GM23248 (cell line): Measurements from ENCODE around the gene KRT79.

ENCODE experiments used
- EZH2 ChIP-seq: fragments of 200-600 bp; sonication (generic); IDR thresholded peaks from 2 replicates; pipeline ENCODE4 v1.6.1; 2018; ENCODE audit warnings: antibody characterized with exemption, mild to moderate bottlenecking; ENCODE audit not compliant: insufficient read depth, poor library complexity, severe bottlenecking
- EZH2phosphoT487 ChIP-seq: fragments of 200-600 bp; sonication (generic); IDR thresholded peaks from 2 replicates; pipeline ENCODE4 v1.6.1; 2018; ENCODE audit warnings: antibody characterized with exemption, moderate library complexity, mild to moderate bottlenecking, low read depth; ENCODE audit not compliant: insufficient read depth

DNA sequence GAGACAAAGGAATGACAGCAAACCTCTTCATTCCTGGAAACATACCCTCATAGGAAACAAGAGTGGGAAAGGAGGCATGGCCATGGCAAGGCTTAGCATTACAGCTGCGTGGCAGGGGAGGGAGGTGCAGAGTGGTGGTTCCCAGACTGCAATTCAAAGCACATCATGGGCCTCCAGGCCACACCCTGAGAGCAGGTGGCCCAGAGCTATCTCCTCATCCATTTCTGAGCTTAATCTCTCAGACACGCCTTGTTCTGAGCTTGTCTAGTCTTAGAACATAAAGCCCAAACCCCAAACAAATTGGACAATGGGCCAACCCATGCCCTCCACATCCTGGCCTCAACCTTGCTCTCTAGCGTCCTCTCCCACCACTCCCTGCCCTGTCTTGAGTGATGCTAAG is 32.3 kb downstream of the KRT79 start:
- TF ChIP-seq EZH2phosphoT487 (no peak), EZH2 (no peak)
